Skin of body (tissue), 2 donors: ENCODE data around the gene EGLN3. TPM values are rescaled to one million over a fixed set of nuclear protein-coding genes. Genes with fewer than 3 reads are reported as not detected.
"Not testable (repeated sequence)": the region's sequence is repeated elsewhere in the genome, so short reads cannot be mapped to it uniquely, and the experiment has no call there.

Experiments used
- DNase-seq: peaks from one replicate; lab custom pipeline; 2025; lab: John Stamatoyannopoulos, UW
- total RNA-seq: library from RNA; depleted of rRNA; stranded (reverse); fragments of >200 nt; gene quantifications from one replicate; pipeline ENCODE4 v1.2.3, GENCODE V29; 2014

The EGLN3 gene
- total RNA-seq, 1 donor from 2014 or later, result 32.5 TPM

GRCh38 chr14:33938131-33938949 is 12.5 kb downstream of the EGLN3 start:
- DNase-seq, result no peak

DNA sequence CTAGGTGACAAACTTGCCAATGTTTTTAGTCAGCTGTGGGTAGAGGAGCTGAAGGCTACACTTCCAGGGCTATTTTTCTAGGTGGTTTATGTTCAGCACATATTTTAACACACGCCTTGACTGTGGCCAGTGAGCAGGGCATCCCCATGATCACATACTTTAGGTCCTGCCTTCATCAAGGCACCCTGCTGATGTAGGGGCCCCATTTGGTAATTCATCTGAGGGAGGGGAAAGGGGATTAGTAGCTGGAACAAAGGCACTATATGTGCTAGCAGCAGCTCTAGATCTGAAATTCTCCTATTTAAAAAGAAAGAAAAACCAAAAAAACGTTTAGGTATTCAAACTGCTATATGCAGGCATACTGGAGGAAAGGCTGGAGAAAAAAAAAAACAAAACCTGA is 14.5 kb downstream of the EGLN3 start:
- no peak for DNase-seq

DNA sequence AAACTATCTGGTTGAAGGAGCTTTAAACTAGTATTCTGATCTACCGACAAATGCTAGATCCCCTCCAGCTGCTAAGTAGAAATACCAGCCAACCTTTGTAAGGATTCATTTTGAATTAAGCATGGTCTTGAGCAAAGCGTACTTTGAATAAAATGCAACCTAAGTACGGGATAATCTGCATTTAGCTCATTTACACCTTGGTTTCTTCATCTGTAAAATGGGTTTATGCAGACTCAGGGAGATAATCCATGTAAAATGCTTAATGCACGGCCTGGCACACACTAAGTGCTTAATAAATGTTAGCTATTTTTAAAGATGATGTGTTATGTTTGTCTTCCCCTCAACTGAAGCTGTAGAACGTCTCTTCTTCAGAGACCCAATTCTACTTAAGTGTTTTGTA is 15.9 kb downstream of the EGLN3 start:
- DNase-seq, result no peak

GRCh38 chr14:33934043-33934750 is 16.7 kb downstream of the EGLN3 start:
- DNase-seq, result no peak

- no peak for DNase-seq
These were observed 17.4 kb downstream of the EGLN3 start for GRCh38 chr14:33933386-33933933.

DNA sequence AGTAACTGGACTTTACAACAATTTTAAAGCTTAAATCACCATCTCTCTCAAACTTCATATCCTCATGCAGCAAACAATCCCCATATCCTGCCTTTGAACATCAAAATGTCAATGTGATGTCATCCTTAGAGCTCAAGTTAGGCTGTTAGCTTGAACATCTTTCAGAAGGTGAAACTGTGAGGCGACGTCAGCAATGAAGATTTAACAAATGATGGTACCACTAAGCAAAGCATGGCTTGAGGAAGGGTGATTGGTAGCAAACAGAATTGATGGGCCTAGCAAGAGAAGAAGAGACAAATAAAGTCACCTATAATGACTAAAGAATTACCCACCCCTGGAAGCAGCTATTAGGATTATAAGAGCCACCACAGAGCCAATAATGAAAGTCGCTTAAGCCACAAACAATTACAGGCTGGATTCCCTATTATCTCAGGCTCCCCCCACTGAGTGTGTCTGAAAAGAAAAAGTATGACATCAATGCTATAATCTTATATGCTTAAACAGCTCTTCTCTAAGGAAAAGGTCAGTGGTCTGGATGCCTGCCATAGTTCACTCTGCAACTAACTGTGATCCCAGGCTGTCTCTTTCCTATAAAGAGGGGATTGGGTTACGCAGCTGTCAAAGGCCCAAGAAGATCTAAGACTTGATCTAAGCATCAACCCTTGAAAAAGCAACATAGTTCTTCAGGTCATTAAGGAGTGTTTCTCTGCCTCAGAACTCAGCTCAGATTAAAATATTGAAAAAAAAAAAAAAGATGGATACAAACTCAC is 18.1 kb downstream of the EGLN3 start:
- DNase-seq, result no peak

- no peak for DNase-seq
These were observed 18.8 kb downstream of the EGLN3 start for GRCh38 chr14:33932033-33932432.

DNA sequence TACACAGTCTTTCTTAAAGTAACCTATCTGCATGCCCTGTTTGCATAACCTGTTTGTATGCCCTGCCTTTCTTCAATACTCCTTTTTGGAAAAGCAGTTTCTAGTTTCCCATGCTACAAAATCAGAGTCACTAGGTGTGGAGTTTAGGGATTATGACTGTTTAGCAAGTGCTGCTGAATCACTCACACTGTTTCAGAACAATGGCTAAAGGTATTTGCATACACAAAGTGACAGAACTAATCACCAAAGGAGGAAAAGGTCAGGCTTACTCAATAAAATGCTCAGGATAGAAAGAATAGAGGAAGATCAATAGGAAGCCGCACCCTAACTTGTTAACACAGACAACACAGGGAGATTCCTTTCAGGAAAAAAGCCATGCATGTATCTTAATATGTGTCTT is 19.4 kb downstream of the EGLN3 start:
- DNase-seq, result no peak

GRCh38 chr14:33930439-33930838 is 20.4 kb downstream of the EGLN3 start:
- peak; percentile 25 for DNase-seq

GRCh38 chr14:33929799-33930408 is 21.0 kb downstream of the EGLN3 start:
- DNase-seq, result no peak

DNA sequence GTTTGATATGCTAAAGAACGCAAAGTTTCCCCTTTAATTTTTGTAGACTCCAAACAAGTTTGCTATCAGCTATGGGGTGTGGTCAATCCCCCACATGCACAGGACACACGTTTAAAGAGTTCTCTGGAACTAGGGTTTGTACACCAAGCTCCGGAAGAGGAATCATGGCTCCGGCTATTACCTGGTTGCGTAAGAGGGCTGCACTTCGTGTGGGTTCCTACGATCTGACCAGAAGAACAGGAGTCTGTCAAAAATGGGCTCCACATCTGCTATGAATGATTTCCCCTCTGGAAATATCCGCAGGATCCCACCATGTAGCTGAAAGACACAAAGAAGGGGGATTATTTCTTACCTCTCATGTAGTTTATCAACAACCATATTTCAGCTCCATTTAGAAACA is 22.0 kb downstream of the EGLN3 start:
- no peak for DNase-seq

DNA sequence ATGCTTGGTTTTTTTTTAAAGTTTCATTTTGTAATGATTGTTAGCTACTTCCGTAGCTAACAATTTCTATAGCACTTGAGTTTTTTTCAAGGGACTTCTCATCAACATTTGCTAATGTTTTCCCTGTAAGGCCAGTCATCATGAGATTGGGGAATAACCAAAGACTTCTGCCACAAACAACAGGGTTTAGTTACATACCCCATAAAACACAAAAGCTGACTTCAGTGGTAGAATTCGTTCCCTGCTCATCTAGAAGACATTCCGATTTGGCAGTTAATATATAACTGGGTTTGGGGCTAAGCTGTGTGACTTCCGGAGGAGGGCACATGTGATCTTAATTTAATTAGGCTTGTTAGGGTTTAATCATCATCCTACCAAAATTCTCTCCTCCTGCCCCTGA is 22.9 kb downstream of the EGLN3 start:
- no peak for DNase-seq

DNA sequence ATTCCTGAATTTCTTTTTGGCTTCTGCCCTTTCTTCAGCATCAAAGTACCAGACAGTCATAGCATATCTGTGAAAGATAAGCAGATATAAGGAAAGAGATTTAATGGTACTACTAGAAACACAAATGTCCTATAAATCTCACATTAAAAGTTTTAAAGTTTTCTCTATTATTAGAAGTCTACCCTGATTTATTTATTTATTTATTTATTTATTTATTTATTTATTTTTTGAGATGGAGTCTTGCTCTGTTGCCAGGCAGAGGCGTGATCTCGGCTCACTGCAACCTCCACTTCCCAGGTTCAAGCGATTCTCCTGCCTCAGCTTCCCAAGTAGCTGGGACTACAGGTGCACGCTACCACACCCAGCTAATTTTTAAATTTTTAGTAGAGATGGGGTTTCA is 23.9 kb downstream of the EGLN3 start:
- DNase-seq, result not testable (repeated sequence)

- no peak for DNase-seq
These were observed 24.9 kb downstream of the EGLN3 start for GRCh38 chr14:33925946-33926345.

DNA sequence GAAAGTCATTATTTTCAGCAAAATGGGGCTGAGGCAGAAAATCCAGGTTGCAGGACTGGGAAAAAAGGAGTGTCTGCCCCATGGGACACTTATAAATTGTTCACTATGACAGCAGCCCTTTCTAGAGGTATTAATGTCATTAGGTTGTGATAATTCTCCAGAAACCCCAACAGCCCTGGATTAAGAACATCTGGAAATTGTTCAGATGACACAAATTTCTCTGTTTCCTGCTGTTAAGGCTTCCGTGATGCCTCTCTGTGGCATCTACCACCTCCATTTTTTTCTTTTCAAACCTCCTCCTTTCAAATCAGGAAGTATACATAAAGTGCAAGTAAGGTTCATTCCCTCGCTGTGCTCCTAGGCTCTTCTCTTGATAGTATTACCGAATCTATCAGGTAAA is 25.6 kb downstream of the EGLN3 start:
- no peak for DNase-seq

DNA sequence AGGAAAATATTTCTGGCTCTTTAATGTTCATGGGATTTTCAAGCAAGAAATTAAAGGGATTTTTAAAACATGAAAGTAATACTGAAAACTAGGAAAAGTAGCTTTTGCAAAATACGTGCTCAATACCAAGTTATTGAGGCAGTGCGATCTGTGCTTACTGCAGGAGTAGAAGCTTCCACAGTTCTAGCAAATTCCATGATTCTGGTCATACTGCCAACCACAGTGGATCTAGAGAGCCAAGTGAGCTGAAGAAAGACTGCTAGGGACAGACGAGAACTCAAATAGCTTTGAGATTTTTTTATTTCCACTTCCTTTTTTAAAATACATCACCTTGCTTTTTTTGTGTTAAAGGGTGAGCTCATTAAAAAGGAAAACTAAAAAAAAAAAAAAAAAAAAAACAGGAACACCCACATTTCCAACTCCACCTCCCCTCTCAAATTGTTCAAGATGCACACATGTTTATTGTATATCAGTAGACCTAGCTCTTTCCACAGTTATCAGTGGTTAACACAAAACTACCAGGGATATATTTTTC is 26.2 kb downstream of the EGLN3 start:
- DNase-seq, result no peak

DNA sequence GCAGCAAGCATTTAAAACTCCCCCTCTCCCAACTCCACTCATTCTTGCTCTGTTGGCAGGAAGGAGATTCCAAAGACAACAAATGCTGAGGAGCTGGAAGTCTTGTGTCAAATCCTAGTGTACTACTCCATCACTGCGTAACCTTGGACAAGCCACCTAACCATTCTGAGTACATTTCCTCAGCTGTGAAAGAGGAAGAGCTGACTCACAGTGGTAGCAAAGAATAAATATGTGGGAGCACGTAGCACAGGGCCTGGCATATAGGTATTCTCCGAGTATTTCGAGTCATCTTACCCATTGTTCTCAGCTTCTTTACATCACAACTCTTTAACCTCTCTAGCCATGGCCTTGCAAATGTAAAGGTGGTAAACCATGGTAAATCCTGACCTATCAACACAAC is 28.7 kb downstream of the EGLN3 start:
- DNase-seq, result no peak

- DNase-seq, result no peak
These were observed 32.6 kb downstream of the EGLN3 start for GRCh38 chr14:33918256-33918655.

DNA sequence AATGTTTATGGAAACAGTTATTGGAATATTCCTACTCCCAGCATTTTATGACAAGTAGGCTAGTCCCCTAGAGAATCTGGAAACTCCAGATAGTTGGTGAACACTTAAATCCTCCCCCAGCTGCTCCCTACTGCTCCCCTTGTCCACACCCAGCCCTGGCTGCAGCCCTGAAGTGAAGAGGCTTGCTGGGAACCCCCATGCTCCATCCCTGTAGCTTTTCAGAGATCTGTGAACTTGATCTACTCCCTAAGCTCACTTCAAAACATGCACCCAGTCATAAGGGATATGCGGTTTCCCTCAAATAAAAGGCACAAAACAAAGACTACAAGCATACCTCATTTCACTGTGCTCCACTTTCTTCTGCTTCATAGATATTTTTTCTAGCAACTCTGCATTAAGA is 33.2 kb downstream of the EGLN3 start:
- no peak for DNase-seq

- no peak for DNase-seq
These were observed 34.0 kb downstream of the EGLN3 start for GRCh38 chr14:33916663-33917565.
